ENCODE data around the gene MBOAT2.

Gene MBOAT2

DNA sequence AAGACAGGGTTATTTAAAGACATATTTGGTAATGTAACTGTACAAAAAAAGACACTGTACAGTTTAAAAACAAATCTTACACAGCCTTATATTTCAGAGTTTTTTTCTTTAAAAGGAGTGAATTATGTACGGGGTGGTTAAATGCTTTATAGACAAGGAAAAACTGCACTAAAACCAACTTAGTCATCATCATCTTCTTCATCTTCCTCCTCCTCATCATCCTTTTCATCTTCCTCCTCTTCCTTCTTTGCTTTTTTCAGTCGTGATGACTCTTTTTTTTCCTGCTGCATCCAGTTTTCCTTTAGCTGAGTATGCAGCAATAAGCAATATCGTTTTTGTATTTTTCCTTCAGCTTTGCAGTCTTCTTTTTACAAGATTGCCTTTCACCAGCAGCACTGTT is 14.6 kb upstream of the MBOAT2 start:
- no peaks in the 10 kb centered on the region for H3K9me2 ChIP-seq (replicated peaks; ENCODE audit: insufficient read depth, low read length)
- no peak overlapping the region for H3K27ac ChIP-seq (ENCODE audit: low read depth, low read length)
- no peak overlapping the region for H3K4me3 ChIP-seq (ENCODE audit: insufficient read depth, low read length, poor library complexity, severe bottlenecking)
- H3K36me3 ChIP-seq (ENCODE audit: low read length) = no peaks in the 10 kb centered on the region
- H4K20me1 ChIP-seq (ENCODE audit: low read depth, low read length) = no peaks in the 10 kb centered on the region
- no peaks in the 10 kb centered on the region for H3K27me3 ChIP-seq (ENCODE audit: low read length)
- TF ChIP-seq, protein P1, sequence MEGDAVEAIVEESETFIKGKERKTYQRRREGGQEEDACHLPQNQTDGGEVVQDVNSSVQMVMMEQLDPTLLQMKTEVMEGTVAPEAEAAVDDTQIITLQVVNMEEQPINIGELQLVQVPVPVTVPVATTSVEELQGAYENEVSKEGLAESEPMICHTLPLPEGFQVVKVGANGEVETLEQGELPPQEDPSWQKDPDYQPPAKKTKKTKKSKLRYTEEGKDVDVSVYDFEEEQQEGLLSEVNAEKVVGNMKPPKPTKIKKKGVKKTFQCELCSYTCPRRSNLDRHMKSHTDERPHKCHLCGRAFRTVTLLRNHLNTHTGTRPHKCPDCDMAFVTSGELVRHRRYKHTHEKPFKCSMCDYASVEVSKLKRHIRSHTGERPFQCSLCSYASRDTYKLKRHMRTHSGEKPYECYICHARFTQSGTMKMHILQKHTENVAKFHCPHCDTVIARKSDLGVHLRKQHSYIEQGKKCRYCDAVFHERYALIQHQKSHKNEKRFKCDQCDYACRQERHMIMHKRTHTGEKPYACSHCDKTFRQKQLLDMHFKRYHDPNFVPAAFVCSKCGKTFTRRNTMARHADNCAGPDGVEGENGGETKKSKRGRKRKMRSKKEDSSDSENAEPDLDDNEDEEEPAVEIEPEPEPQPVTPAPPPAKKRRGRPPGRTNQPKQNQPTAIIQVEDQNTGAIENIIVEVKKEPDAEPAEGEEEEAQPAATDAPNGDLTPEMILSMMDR (IDR thresholded peaks at IDR 0.05; ENCODE audit: insufficient read depth, low read length, poor library complexity, severe bottlenecking) = no peak
- TF ChIP-seq EZH2phosphoT487 (conservative IDR thresholded peaks at IDR 0.05; ENCODE audit: low read length) = no peak
- H3K9ac ChIP-seq (ENCODE audit: low read length) = no peak overlapping the region
- H3K79me2 ChIP-seq (ENCODE audit: insufficient read depth, low read length) = no peaks in the 10 kb centered on the region
- H3K4me2 ChIP-seq (ENCODE audit: low read depth, low read length, poor library complexity, severe bottlenecking) = no peak overlapping the region
- H2AFZ ChIP-seq (ENCODE audit: low read depth, low read length, severe bottlenecking) = no peak overlapping the region
- H3F3A ChIP-seq (ENCODE audit: insufficient read depth) = no peaks in the 10 kb centered on the region
- no peaks in the 10 kb centered on the region for H3K9me3 ChIP-seq (ENCODE audit: insufficient read depth, low read length)

- Histone ChIP-seq H3K27ac (ENCODE audit: low read depth, low read length) (no peak overlapping the region), H3K27me3 (ENCODE audit: low read length) (no peaks in the 10 kb centered on the region), H2AFZ (ENCODE audit: low read depth, low read length, severe bottlenecking) (no peak overlapping the region), H3K79me2 (ENCODE audit: insufficient read depth, low read length) (no peaks in the 10 kb centered on the region), H3K9me3 (ENCODE audit: insufficient read depth, low read length) (no peaks in the 10 kb centered on the region), H3K36me3 (ENCODE audit: low read length) (no peaks in the 10 kb centered on the region), H4K20me1 (ENCODE audit: low read depth, low read length) (no peaks in the 10 kb centered on the region), H3K9me2 (replicated peaks; ENCODE audit: insufficient read depth, low read length) (no peaks in the 10 kb centered on the region), H3K9ac (ENCODE audit: low read length) (no peak overlapping the region), H3F3A (ENCODE audit: insufficient read depth) (no peaks in the 10 kb centered on the region), H3K4me3 (ENCODE audit: insufficient read depth, low read length, poor library complexity, severe bottlenecking) (no peak overlapping the region), H3K4me2 (ENCODE audit: low read depth, low read length, poor library complexity, severe bottlenecking) (no peak overlapping the region)
- TF ChIP-seq, protein P1 (IDR thresholded peaks at IDR 0.05; ENCODE audit: insufficient read depth, low read length, poor library complexity, severe bottlenecking) = no peak
- no peak for TF ChIP-seq EZH2phosphoT487 (conservative IDR thresholded peaks at IDR 0.05; ENCODE audit: low read length)
These were observed 13.9 kb upstream of the MBOAT2 start for GRCh38 chr2:9017411-9017810.

DNA sequence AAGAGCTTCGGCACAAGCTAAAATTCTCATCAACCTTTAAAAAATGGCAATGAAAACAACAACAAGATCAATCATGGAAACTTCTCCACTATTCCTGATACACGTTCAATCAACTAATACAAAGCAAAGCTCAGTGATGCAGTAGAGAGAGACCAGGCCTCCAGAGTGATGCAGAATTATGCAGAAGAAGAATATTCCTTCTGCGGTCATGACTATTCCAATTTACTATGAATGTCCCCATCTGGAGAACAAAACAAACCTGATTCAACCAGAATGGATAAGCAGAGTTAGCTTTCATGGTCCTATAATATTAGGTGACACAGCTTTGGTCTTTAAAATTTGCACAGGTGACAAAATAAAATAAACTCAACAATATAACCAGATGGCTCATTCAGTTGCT is 12.5 kb upstream of the MBOAT2 start:
- H3K4me3 ChIP-seq (ENCODE audit: insufficient read depth, low read length, poor library complexity, severe bottlenecking) = no peak overlapping the region
- H3K9me3 ChIP-seq (ENCODE audit: insufficient read depth, low read length) = no peaks in the 10 kb centered on the region
- no peak overlapping the region for H2AFZ ChIP-seq (ENCODE audit: low read depth, low read length, severe bottlenecking)
- H3K9ac ChIP-seq (ENCODE audit: low read length) = no peak overlapping the region
- H3K4me2 ChIP-seq (ENCODE audit: low read depth, low read length, poor library complexity, severe bottlenecking) = no peak overlapping the region
- TF ChIP-seq, protein P1 (IDR thresholded peaks at IDR 0.05; ENCODE audit: insufficient read depth, low read length, poor library complexity, severe bottlenecking) = no peak
- no peak for TF ChIP-seq EZH2phosphoT487 (conservative IDR thresholded peaks at IDR 0.05; ENCODE audit: low read length)
- H3K36me3 ChIP-seq (ENCODE audit: low read length) = no peaks in the 10 kb centered on the region
- no peaks in the 10 kb centered on the region for H3K9me2 ChIP-seq (replicated peaks; ENCODE audit: insufficient read depth, low read length)
- no peak overlapping the region for H3K27ac ChIP-seq (ENCODE audit: low read depth, low read length)
- H3F3A ChIP-seq (ENCODE audit: insufficient read depth) = no peaks in the 10 kb centered on the region
- H3K79me2 ChIP-seq (ENCODE audit: insufficient read depth, low read length) = no peaks in the 10 kb centered on the region
- H4K20me1 ChIP-seq (ENCODE audit: low read depth, low read length) = no peaks in the 10 kb centered on the region
- H3K27me3 ChIP-seq (ENCODE audit: low read length) = no peaks in the 10 kb centered on the region

All from SU-DHL-6 (cell line).